ENCODE data around the gene KIF26A.
"Not testable (repeated sequence)": the region's sequence is repeated elsewhere in the genome, so short reads cannot be mapped to it uniquely, and the experiment has no call there.

The KIF26A gene

DNA sequence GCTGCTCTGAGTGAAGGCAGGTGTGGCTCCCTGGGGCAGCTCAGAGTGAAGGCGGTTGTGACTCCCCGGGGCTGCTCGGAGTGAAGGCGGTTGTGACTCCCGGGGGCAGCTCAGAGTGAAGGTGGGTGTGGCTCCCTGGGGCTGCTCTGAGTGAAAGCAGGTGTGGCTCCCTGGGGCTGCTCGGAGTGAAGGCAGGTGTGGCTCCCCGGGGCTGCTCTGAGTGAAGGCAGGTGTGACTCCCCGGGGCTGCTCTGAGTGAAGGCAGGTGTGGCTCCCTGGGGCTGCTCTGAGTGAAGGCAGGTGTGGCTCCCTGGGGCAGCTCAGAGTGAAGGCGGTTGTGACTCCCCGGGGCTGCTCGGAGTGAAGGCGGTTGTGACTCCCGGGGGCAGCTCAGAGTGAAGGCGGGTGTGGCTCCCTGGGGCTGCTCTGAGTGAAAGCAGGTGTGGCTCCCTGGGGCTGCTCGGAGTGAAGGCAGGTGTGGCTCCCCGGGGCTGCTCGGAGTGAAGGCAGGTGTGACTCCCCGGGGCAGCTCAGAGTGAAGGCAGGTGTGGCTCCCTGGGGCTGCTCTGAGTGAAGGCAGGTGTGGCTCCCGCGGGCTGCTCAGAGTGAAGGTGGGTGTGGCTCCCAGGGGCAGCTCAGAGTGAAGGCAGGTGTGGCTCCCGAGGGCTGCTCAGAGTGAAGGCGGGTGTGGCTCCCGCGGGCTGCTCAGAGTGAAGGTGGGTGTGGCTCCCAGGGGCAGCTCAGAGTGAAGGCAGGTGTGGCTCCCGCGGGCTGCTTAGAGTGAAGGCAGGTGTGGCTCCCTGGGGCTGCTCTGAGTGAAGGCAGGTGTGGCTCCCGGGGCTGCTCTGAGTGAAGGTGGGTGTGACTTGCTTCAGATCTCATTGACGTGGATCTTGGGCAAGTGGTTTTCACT, 87.1 kb downstream of the KIF26A start:
- not testable (repeated sequence) for DNase-seq

GRCh38 chr14:104226421-104227383, 88.3 kb downstream of the KIF26A start:
- DNase-seq: no peak

- peak; percentile 30 for DNase-seq
Measured at GRCh38 chr14:104227806-104228205, 89.4 kb downstream of the KIF26A start.

DNA sequence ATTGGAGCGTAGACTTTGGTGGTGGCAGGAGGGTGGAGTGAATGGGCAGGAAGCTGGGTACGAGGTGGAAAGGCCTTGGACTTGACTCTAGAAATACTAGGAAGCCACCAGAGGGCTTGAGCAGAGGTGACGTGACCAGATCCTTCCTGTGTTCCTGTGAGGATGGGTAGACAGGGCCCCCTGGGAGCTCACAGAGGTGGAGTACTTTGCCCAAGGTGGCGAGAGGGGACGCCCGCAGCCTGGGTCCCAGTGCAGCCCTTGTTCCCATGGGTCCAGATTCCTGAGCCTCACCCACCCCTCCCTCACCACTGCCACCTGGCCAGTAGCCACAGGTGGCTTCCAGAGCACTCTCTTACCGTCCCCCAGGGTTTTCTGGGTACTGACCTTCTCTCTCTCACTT, 89.8 kb downstream of the KIF26A start:
- no peak for DNase-seq

DNA sequence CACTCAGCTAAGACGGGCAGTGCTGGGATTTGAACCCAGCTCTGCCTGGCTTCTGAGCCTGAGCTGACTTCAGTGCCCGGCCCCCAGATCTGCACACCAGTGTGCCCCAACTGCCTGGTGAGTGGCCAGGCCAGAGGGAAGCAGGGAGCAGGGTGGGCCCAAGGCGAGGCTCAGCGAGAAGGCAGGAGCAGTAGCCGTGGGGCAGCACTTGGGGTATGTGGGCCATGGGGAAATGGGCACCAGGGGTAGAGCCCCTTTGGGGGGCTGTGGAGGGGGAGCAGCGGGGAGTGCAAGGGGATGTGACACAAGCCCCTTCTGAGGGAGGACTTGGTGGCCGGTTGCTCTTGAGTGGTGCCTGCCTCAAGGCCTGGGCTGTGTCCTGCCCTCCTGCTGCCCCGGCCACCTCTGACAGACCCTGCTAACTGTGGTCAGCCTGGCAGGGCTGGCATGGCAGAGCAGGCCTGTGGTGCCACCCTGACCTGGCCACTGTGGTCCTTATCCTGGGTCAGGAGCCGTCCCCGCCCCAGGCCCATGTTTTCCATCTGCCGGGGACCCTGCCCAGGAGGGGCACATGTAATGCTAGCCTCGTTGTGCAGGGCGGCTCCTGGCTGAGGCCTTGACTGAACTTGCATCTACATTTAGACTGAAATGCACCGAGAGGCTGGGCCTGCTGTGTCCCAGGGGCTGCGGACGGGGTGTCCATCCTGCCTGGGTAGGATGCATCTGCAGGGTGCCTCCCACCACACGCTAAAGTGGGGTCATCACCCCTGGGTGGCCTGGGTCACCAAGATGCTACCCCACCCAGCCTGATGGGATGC, 90.5 kb downstream of the KIF26A start:
- DNase-seq: no peak

DNA sequence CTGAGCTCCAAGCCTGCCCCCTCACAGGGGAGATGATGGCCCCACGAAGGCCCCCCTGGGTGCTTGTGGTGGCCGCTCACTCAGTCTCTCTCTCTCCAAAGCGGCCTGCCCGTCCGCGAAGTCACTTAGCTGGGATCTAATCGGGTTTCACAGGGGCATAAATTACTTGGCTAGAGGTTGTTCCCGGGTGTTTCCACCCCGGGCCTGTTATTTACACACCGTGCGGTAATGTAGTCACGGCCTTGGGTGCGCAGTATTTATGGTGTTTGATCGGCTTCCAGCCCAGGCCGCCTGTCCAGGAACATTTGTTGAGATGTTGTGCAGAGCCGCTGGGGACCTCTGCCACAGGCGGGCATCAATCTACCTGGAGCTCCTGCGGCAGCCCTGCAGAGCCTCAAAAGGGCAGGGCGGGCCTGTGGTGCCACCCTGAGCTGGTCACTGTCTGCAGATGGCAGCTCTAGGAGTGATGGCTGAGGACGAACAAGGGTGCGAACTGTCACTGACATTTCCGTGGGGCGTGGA, 91.2 kb downstream of the KIF26A start:
- no peak for DNase-seq

DNA sequence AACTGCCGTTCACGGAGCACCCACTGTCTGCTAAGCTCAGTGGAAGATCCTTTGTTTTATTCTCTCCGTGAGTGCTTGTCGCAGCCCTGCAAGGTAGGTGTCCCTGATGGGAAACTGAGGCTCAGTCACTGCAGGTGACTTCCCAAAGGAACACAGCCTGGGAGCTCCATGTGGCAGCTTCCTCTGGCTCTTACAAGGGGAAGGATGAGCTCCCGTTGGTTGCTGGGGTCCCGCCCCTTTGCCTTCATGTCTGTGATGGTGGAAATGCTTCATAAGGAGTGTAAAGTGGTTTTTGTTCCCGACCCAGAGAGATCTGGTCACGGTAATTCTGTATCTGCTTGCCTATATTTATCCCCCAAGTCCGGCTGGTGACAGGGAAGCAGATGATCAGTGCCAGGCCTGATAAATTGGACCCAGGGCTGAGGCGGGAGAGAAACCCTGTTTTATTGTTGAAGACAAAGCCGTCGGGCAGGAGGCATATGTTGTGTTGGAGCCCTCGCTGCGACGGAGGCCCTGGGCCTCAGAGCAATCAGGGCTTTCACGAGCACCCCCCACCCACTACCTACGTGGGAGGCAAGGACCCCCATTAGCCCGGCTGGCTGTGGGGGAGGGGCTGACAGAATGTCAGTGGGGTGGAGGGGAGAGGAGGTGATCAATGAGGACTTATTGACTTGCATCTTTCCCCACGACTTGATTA, 91.9 kb downstream of the KIF26A start:
- DNase-seq: no peak

Measured in stimulated activated CD4-positive, alpha-beta T cell treated with anti-CD3 and anti-CD28 coated beads, Interleukin-15, amount 100 ng/mL, for 24 hours (primary cell).